Lung (tissue), 12 donors: ENCODE results near the gene TNIK. TPM values are rescaled to one million over a fixed set of nuclear protein-coding genes. Genes with fewer than 3 reads are reported as not detected.

Experiments
- ATAC-seq: fragments of 200-7000 bp; cut with Tn5 transposase; one replicate; pipeline ENCODE4 v1.9.1; 2020; ENCODE audit warnings: moderate number of reproducible peaks; ENCODE audit not compliant: insufficient read depth, low FRiP score
- DNase-seq, 3 donors: peaks; one replicate each; pipeline ENCODE4 v3.0.0-alpha.2; 2013 to 2017
- H3K27ac ChIP-seq, 2 donors: one replicate each; pipeline ENCODE4 v1.5.1; 2013; ENCODE audit warnings: mild to moderate bottlenecking in 2 of 2, moderate library complexity in 2 of 2, control low read depth in 1 of 2, inconsistent platforms in 1 of 2, low read depth in 1 of 2, low read length in 1 of 2
- H3K27me3 ChIP-seq, 3 donors: one replicate each; pipeline ENCODE4 v1.5.1; 2013; ENCODE audit warnings: low read length in 2 of 3; ENCODE audit not compliant: control insufficient read depth in 3 of 3, insufficient read depth in 3 of 3
- H3K36me3 ChIP-seq, 4 donors: one replicate each; pipeline ENCODE4 v1.5.1; 2013; ENCODE audit warnings: low read length in 4 of 4, mild to moderate bottlenecking in 1 of 4, moderate library complexity in 1 of 4; ENCODE audit not compliant: control insufficient read depth in 4 of 4, insufficient read depth in 4 of 4
- H3K4me1 ChIP-seq, 5 donors: one replicate each; pipeline ENCODE4 v1.5.1; 2013; ENCODE audit warnings: low read length in 5 of 5, mild to moderate bottlenecking in 2 of 5, moderate library complexity in 1 of 5; ENCODE audit not compliant: control insufficient read depth in 5 of 5, insufficient read depth in 5 of 5
- H3K4me3 ChIP-seq: one replicate; pipeline ENCODE4 v1.5.1; 2013; ENCODE audit warnings: mild to moderate bottlenecking, control low read depth, moderate library complexity
- H3K9ac ChIP-seq, 2 donors: one replicate each; pipeline ENCODE4 v1.5.1; 2013; ENCODE audit warnings: low read length in 2 of 2, control low read depth in 1 of 2; ENCODE audit not compliant: insufficient read depth in 1 of 2
- H3K9me3 ChIP-seq, 4 donors: one replicate each; pipeline ENCODE4 v1.5.1; 2013; ENCODE audit warnings: low read length in 3 of 4, mild to moderate bottlenecking in 1 of 4, moderate library complexity in 1 of 4; ENCODE audit not compliant: control insufficient read depth in 4 of 4, insufficient read depth in 3 of 4
- WGBS, 2 donors: extraction: QIAGEN DNeasy Blood & Tissue Kit; methylation state at CpG; one replicate each; pipeline ENCODE4 v1.1.7; 2013; 5-methylcytosine and 5-hydroxymethylcytosine counted together
- polyA plus RNA-seq, 2 donors: library from polyadenylated mRNA; stranded (reverse); fragments of 200-250 nt; gene quantifications; one replicate each; pipeline ENCODE4 v1.2.1, GENCODE V29; 2013
- total RNA-seq, 2 donors: library from RNA; depleted of rRNA in 1 of 2; stranded (reverse); fragments of >200 nt in 1 of 2; gene quantifications; one replicate each; pipeline ENCODE4 v1.2.1, GENCODE V29; 2014 to 2021
- TF ChIP-seq, protein P1 (sequence below): IDR thresholded peaks from 2 replicates; pipeline ENCODE4 v1.5.1; 2012; ENCODE audit warnings: mild to moderate bottlenecking; ENCODE audit errors: control extremely low read depth, extremely low read depth
- donor health status: control.
- donor health status: control.
- donor health status: Bipolar disorder and iron deficiency.
- donor health status: healthy.
- donor health status: DM: yes; HTN: yes; CAD: no.

Gene TNIK
- total and polyA plus RNA-seq, 4 donors = 9.4 to 36.3 (median 14.3) TPM

GRCh38 chr3:171420667-171421066 is 39.5 kb downstream of the TNIK start:
- no peaks in the 10 kb centered on the region for H3K9me3 ChIP-seq
- H3K27ac ChIP-seq = no peak overlapping the region
- no peaks in the 10 kb centered on the region for H3K27me3 ChIP-seq
- WGBS, 2 donors = 67 to 69% methylated on average over 5 of the region's 5 CpGs
- H3K4me1 ChIP-seq = peaks cover 0 to 23% (median 3%) of the 10 kb centered on the region in 5 donors
- TF ChIP-seq, protein P1, sequence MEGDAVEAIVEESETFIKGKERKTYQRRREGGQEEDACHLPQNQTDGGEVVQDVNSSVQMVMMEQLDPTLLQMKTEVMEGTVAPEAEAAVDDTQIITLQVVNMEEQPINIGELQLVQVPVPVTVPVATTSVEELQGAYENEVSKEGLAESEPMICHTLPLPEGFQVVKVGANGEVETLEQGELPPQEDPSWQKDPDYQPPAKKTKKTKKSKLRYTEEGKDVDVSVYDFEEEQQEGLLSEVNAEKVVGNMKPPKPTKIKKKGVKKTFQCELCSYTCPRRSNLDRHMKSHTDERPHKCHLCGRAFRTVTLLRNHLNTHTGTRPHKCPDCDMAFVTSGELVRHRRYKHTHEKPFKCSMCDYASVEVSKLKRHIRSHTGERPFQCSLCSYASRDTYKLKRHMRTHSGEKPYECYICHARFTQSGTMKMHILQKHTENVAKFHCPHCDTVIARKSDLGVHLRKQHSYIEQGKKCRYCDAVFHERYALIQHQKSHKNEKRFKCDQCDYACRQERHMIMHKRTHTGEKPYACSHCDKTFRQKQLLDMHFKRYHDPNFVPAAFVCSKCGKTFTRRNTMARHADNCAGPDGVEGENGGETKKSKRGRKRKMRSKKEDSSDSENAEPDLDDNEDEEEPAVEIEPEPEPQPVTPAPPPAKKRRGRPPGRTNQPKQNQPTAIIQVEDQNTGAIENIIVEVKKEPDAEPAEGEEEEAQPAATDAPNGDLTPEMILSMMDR = no peak
- H3K9ac ChIP-seq = no peak overlapping the region
- DNase-seq (peak in 1 of 3 donors; percentile 45), ATAC-seq (no peak)
- H3K4me3 ChIP-seq = no peak overlapping the region
- H3K36me3 ChIP-seq = no peaks in the 10 kb centered on the region

DNA sequence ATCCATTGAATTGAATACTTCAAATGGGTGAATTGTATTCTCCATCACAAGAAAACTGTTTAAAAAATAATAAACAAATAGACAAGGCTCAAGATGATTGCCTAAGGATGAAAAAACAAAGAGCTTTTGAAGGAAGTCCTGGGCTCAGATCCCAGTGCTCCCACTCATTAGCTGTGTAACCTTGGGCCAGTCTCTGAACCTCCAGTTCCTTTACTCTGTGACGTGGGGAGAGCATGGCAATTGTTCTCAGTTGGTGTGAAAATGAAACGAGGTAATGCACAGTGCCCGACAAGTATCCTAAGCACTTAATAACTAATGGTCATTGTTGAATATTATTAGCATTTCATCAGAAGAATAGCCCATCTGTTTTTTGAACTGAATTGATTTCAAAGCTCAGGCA is 40.7 kb downstream of the TNIK start:
- ATAC-seq (no peak), DNase-seq (no peak)
- H3K9ac ChIP-seq = no peak overlapping the region
- no peaks in the 10 kb centered on the region for H3K9me3 ChIP-seq
- 83 to 86% methylated on average over 3 of the region's 3 CpGs for WGBS, 2 donors
- H3K4me1 ChIP-seq = peaks cover 0 to 28% (median 3%) of the 10 kb centered on the region in 5 donors
- H3K27me3 ChIP-seq = no peaks in the 10 kb centered on the region
- H3K4me3 ChIP-seq = no peak overlapping the region
- peak overlapping the region in 1 of 2 donors; percentile 45 for H3K27ac ChIP-seq
- TF ChIP-seq, protein P1 = no peak
- H3K36me3 ChIP-seq = no peaks in the 10 kb centered on the region

DNA sequence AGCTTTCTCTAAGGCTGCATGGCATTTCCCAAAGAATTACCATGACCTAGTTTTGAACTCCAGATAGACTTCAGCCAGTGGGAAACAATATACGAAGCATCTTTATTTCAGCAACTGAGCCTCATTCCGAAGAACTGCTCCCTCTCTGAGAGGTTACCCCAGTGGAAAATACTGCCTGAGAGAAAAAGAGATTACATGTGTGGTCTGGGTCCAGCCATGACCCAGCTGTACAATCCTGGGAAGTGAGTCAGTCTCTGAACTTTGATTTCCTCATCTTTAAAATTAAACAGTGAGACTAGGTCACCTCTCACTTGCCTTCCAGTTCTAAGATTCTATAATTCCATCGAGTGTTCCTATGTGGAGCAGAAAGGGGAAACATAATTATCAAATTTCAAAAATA is 42.4 kb downstream of the TNIK start:
- Histone ChIP-seq H3K36me3 (no peaks in the 10 kb centered on the region), H3K9ac (no peak overlapping the region), H3K4me3 (no peak overlapping the region), H3K27me3 (no peaks in the 10 kb centered on the region), H3K4me1 (peaks cover 0 to 40% (median 3%) of the 10 kb centered on the region in 5 donors), H3K27ac (peak overlapping the region in 1 of 2 donors; percentile 79), H3K9me3 (no peaks in the 10 kb centered on the region)
- ATAC-seq = peak; percentile 50
- WGBS, 2 donors = 81% methylated on average over 3 of the region's 3 CpGs
- TF ChIP-seq, protein P1 = no peak
- DNase-seq = no peak

- DNase-seq = no peak
- no peaks in the 10 kb centered on the region for H3K36me3 ChIP-seq
- no peaks in the 10 kb centered on the region for H3K27me3 ChIP-seq
- no peak overlapping the region for H3K4me3 ChIP-seq
- no peaks in the 10 kb centered on the region for H3K9me3 ChIP-seq
- no peak overlapping the region for H3K27ac ChIP-seq
- H3K4me1 ChIP-seq = peaks cover 0 to 45% (median 3%) of the 10 kb centered on the region in 5 donors
- WGBS, 2 donors = 86 to 98% methylated on average over 1 of the region's 1 CpG
- no peak overlapping the region for H3K9ac ChIP-seq
- TF ChIP-seq, protein P1 = no peak
- no peak for ATAC-seq
Observed at GRCh38 chr3:171417137-171417536, 43.1 kb downstream of the TNIK start.
